Lower leg skin (tissue), 3 donors: ENCODE results near the gene KPNB1.

Source experiments
- POLR2A ChIP-seq, 2 donors: fragments of 450-650 bp; IDR thresholded peaks; one replicate each; pipeline ENCODE4 v1.6.1; 2016 to 2017; ENCODE audit warnings: antibody characterized with exemption in 2 of 2, mild to moderate bottlenecking in 1 of 2, moderate library complexity in 1 of 2
- TF ChIP-seq, protein P1 (sequence below), 3 donors: fragments of 450-650 bp; IDR thresholded peaks; one replicate each; pipeline ENCODE4 v1.5.1; 2016; ENCODE audit warnings: antibody characterized with exemption in 3 of 3, mild to moderate bottlenecking in 3 of 3, moderate library complexity in 2 of 3

DNA sequence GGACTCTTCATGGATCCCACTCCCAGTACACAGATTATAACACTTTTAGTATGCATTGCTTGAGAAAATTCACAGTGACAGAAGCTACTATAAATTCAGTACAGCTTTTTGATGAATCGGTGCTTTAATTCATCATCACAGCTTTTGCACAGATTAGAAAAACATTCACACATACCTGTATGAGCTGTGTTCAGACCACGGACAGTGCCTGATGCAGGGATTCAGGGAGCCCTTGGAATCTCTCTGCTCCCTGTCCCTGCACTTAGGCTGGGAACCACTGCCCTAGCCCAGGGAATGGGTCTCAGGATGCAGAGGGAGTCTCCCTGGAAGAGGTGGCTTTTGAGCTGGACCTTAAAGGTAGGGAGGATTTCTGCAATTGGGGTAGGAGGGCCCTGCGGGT lies 58.2 kb downstream of the KPNB1 start:
- TF ChIP-seq POLR2A (IDR thresholded peaks at IDR 0.05), result no peak
- TF ChIP-seq, protein P1, sequence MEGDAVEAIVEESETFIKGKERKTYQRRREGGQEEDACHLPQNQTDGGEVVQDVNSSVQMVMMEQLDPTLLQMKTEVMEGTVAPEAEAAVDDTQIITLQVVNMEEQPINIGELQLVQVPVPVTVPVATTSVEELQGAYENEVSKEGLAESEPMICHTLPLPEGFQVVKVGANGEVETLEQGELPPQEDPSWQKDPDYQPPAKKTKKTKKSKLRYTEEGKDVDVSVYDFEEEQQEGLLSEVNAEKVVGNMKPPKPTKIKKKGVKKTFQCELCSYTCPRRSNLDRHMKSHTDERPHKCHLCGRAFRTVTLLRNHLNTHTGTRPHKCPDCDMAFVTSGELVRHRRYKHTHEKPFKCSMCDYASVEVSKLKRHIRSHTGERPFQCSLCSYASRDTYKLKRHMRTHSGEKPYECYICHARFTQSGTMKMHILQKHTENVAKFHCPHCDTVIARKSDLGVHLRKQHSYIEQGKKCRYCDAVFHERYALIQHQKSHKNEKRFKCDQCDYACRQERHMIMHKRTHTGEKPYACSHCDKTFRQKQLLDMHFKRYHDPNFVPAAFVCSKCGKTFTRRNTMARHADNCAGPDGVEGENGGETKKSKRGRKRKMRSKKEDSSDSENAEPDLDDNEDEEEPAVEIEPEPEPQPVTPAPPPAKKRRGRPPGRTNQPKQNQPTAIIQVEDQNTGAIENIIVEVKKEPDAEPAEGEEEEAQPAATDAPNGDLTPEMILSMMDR (IDR thresholded peaks at IDR 0.05), result no peak
